ENCODE data around the gene ADAMTS2. TPM values are rescaled to one million over a fixed set of nuclear protein-coding genes. Genes with fewer than 3 reads are reported as not detected.

Gene ADAMTS2
- total RNA-seq, 1 experiment from 2014 or later = not detected

DNA sequence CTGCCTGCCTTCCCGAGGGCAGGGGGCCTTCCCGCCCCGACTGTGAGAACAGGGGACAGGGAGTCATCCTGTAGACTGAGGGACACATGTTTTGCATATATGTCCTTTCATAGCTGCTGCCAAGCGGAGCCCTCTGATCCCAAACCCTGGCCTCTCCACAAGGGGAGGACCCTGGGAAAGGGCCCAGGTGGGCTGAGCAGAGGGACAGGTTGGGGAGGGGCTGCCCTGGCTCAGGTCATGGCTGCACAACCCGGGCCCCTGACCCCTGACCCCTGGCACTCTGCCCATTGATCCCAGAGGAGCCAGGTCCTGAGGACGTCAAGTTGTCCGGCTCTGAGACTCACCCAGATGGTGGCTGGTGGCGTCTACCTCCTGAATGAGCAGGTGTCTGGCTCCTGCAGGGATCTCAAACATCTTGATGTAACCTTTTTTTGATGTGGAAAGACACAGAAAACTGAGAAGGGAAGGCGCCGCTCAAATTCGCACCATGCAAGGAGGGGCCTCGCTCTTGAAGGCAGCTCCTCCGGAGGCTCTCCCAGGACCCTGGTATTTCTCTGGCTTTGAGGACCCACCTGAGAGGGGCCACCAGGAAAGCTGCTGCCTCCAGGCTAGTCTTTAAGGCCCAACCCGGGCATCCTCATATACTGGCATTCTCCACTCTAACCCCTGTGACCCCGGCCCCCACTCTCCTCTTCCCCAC, 213.2 kb downstream of the ADAMTS2 start:
- Histone ChIP-seq H2AFZ (ENCODE audit: low read length) (no peak overlapping the region), H3K4me2 (ENCODE audit: low read length) (no peak overlapping the region), H3F3A (ENCODE audit: low read length, unreplicated experiment) (no peaks in the 10 kb centered on the region), H3K9me3 (ENCODE audit: low read length) (no peaks in the 10 kb centered on the region), H3K79me2 (ENCODE audit: low read length) (no peaks in the 10 kb centered on the region), H3K27ac (ENCODE audit: low read length) (no peak overlapping the region), H3K27me3 (ENCODE audit: low read length) (no peaks in the 10 kb centered on the region), H4K20me1 (ENCODE audit: low read length) (no peaks in the 10 kb centered on the region), H3K9ac (ENCODE audit: low read length) (no peak overlapping the region), H3K36me3 (ENCODE audit: low read depth, low read length) (no peaks in the 10 kb centered on the region), H3K9me2 (replicated peaks; ENCODE audit: low read length) (no peaks in the 10 kb centered on the region), H3K4me3 (ENCODE audit: low read length) (no peak overlapping the region), H3K4me1 (ENCODE audit: insufficient read depth, low read length) (no peaks in the 10 kb centered on the region)
- CTCF ChIA-PET = no interaction called here
- TF ChIP-seq, protein P1, sequence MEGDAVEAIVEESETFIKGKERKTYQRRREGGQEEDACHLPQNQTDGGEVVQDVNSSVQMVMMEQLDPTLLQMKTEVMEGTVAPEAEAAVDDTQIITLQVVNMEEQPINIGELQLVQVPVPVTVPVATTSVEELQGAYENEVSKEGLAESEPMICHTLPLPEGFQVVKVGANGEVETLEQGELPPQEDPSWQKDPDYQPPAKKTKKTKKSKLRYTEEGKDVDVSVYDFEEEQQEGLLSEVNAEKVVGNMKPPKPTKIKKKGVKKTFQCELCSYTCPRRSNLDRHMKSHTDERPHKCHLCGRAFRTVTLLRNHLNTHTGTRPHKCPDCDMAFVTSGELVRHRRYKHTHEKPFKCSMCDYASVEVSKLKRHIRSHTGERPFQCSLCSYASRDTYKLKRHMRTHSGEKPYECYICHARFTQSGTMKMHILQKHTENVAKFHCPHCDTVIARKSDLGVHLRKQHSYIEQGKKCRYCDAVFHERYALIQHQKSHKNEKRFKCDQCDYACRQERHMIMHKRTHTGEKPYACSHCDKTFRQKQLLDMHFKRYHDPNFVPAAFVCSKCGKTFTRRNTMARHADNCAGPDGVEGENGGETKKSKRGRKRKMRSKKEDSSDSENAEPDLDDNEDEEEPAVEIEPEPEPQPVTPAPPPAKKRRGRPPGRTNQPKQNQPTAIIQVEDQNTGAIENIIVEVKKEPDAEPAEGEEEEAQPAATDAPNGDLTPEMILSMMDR (conservative IDR thresholded peaks at IDR 0.05; ENCODE audit: low read depth, low read length) = no peak
- TF ChIP-seq EZH2phosphoT487 (IDR thresholded peaks at IDR 0.05; ENCODE audit: borderline replicate concordance, low read length) (no peak), EZH2 (IDR thresholded peaks at IDR 0.05; ENCODE audit: low read length, unreplicated experiment) (no peak)
- POLR2A ChIA-PET (ENCODE audit: unreplicated experiment) = no interaction called here
- ATAC-seq (no peak), DNase-seq (no peak)
- BruUV-seq (replicated peaks) = no TSS peak
- intact Hi-C loops (cut with micrococcal nuclease) = no loop called here

DNA sequence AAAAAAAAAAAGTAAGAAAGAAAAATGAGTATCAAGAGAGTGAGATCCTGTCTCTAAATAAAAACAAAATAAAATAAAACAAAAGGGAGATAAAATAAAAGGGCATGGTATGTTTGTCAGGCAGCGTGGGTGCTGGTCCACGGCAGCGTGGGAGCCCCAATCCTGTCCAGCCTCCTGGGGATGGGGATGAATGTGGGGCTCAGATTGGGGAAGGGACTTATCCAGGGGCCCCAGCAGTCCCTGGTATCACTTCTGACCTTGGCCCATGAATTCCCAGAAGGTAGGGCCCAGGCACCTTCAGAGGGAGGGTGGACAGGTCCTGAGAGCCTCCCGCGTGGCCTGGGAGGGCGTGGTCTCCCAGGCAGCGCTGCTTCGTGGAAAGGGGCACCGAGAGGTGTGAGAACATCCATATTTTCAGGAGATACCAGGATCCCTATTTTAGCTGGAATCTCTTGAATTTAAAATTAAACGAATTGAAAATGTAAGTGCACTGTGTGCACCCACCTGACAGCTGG, 213.9 kb downstream of the ADAMTS2 start:
- Histone ChIP-seq H3F3A (ENCODE audit: low read length, unreplicated experiment) (no peaks in the 10 kb centered on the region), H2AFZ (ENCODE audit: low read length) (no peak overlapping the region), H3K9me3 (ENCODE audit: low read length) (no peaks in the 10 kb centered on the region), H3K36me3 (ENCODE audit: low read depth, low read length) (no peaks in the 10 kb centered on the region), H3K4me3 (ENCODE audit: low read length) (no peak overlapping the region), H4K20me1 (ENCODE audit: low read length) (no peaks in the 10 kb centered on the region), H3K9ac (ENCODE audit: low read length) (no peak overlapping the region), H3K27ac (ENCODE audit: low read length) (no peak overlapping the region), H3K4me1 (ENCODE audit: insufficient read depth, low read length) (no peaks in the 10 kb centered on the region), H3K27me3 (ENCODE audit: low read length) (no peaks in the 10 kb centered on the region), H3K79me2 (ENCODE audit: low read length) (no peaks in the 10 kb centered on the region), H3K9me2 (replicated peaks; ENCODE audit: low read length) (no peaks in the 10 kb centered on the region), H3K4me2 (ENCODE audit: low read length) (no peak overlapping the region)
- DNase-seq = no peak
- intact Hi-C loops (cut with micrococcal nuclease) = no loop called here
- no peak for ATAC-seq
- ChIA-PET CTCF (no interaction called here), POLR2A (ENCODE audit: unreplicated experiment) (no interaction called here)
- no peak for TF ChIP-seq EZH2phosphoT487 (IDR thresholded peaks at IDR 0.05; ENCODE audit: borderline replicate concordance, low read length)
- TF ChIP-seq, protein P1 (conservative IDR thresholded peaks at IDR 0.05; ENCODE audit: low read depth, low read length) = no peak
- TF ChIP-seq EZH2 (IDR thresholded peaks at IDR 0.05; ENCODE audit: low read length, unreplicated experiment) = no peak
- no TSS peak for BruUV-seq (replicated peaks)

DNA sequence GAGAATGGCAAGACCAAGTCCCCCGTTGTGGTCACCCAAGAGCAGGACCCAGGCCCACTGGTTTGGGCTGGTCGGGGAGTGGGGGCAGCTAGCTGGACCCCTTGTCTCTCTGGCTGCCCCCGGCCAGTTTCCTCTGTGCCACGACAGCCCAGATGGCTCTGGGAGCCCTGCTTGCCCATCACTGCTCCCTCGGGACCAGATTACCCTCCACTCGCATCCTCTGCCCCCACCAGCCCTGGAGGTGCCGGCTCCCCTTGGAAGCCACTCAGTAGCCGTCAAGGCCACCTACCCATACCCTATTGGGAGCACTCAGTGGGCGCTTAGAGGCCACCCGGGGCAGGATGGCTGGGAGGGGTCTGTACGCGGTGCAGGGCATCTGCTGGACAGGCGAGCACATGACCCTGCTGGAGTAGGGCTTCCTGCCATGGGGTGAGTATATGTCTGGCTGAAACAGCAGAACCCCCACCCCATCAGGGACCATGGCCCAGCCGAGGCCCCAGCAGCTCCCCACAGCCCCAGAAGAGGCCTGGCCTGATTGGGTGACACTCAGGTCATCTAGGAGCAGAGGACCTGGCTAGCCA, 215.1 kb downstream of the ADAMTS2 start:
- no peaks in the 10 kb centered on the region for H3K9me2 ChIP-seq (replicated peaks; ENCODE audit: low read length)
- no peaks in the 10 kb centered on the region for H3K27me3 ChIP-seq (ENCODE audit: low read length)
- no peak overlapping the region for H3K4me3 ChIP-seq (ENCODE audit: low read length)
- no peak overlapping the region for H3K9ac ChIP-seq (ENCODE audit: low read length)
- no peak for DNase-seq
- H3K4me1 ChIP-seq (ENCODE audit: insufficient read depth, low read length) = no peaks in the 10 kb centered on the region
- POLR2A ChIA-PET (ENCODE audit: unreplicated experiment) = no interaction called here
- H3F3A ChIP-seq (ENCODE audit: low read length, unreplicated experiment) = no peaks in the 10 kb centered on the region
- intact Hi-C loops (cut with micrococcal nuclease) = no loop called here
- no peak overlapping the region for H3K4me2 ChIP-seq (ENCODE audit: low read length)
- H3K9me3 ChIP-seq (ENCODE audit: low read length) = no peaks in the 10 kb centered on the region
- H3K79me2 ChIP-seq (ENCODE audit: low read length) = no peaks in the 10 kb centered on the region
- CTCF ChIA-PET = no interaction called here
- TF ChIP-seq, protein P1 (conservative IDR thresholded peaks at IDR 0.05; ENCODE audit: low read depth, low read length) = no peak
- no peak for TF ChIP-seq EZH2 (IDR thresholded peaks at IDR 0.05; ENCODE audit: low read length, unreplicated experiment)
- no peak for ATAC-seq
- no TSS peak for BruUV-seq (replicated peaks)
- H4K20me1 ChIP-seq (ENCODE audit: low read length) = no peaks in the 10 kb centered on the region
- no peak overlapping the region for H3K27ac ChIP-seq (ENCODE audit: low read length)
- no peaks in the 10 kb centered on the region for H3K36me3 ChIP-seq (ENCODE audit: low read depth, low read length)
- H2AFZ ChIP-seq (ENCODE audit: low read length) = no peak overlapping the region
